ENCODE results near the gene ARHGAP18. TPM values are rescaled to one million over a fixed set of nuclear protein-coding genes. Genes with fewer than 3 reads are reported as not detected.

ARHGAP18 gene
- total RNA-seq, 2 donors from 2014 or later: 7.1 to 11.2 TPM

DNA sequence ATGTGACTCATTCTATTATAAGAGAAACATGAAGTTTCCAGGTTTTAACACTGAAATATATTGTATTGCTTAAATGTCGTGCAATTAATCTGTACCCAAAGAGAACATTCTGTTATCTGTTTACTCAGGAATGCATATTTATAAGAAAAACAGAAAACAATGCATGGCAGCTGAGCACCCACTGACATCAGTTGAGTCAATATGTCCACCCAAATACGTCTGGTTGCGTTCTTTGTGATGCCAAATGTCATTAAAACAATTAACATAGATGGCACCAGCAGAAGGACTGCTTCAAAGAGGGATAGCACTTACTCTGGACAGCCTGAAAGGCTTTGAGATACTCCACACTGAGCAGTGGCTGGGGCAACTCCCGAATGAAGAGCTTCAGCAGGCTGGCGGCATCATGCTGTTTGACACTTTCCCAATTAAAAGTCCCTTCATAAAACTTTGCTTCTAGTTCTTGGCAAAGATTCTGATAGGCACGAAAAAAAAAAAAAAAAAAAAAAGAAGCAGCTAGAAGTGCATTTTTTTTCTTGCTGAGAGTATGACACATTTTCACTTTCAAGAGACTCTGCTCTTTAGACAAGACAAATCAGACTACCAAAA is 102.3 kb downstream of the ARHGAP18 start:
- H3K27ac ChIP-seq: no peak overlapping the region
- H3K36me3 ChIP-seq: no peaks in the 10 kb centered on the region

GRCh38 chr6:129606664-129607063 is 103.3 kb downstream of the ARHGAP18 start:
- no peak overlapping the region for H3K27ac ChIP-seq

More for the DNA sequence above, 102.3 kb downstream of the ARHGAP18 start:
- Histone ChIP-seq H3K9me3 (no peaks in the 10 kb centered on the region), H3K4me3 (no peak overlapping the region), H3K27me3 (no peaks in the 10 kb centered on the region), H3K4me1 (no peaks in the 10 kb centered on the region)
- TF ChIP-seq, protein P1, sequence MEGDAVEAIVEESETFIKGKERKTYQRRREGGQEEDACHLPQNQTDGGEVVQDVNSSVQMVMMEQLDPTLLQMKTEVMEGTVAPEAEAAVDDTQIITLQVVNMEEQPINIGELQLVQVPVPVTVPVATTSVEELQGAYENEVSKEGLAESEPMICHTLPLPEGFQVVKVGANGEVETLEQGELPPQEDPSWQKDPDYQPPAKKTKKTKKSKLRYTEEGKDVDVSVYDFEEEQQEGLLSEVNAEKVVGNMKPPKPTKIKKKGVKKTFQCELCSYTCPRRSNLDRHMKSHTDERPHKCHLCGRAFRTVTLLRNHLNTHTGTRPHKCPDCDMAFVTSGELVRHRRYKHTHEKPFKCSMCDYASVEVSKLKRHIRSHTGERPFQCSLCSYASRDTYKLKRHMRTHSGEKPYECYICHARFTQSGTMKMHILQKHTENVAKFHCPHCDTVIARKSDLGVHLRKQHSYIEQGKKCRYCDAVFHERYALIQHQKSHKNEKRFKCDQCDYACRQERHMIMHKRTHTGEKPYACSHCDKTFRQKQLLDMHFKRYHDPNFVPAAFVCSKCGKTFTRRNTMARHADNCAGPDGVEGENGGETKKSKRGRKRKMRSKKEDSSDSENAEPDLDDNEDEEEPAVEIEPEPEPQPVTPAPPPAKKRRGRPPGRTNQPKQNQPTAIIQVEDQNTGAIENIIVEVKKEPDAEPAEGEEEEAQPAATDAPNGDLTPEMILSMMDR (IDR thresholded peaks at IDR 0.05): no peak
- DNase-seq (ENCODE audit: low spot score): no peak

DNA sequence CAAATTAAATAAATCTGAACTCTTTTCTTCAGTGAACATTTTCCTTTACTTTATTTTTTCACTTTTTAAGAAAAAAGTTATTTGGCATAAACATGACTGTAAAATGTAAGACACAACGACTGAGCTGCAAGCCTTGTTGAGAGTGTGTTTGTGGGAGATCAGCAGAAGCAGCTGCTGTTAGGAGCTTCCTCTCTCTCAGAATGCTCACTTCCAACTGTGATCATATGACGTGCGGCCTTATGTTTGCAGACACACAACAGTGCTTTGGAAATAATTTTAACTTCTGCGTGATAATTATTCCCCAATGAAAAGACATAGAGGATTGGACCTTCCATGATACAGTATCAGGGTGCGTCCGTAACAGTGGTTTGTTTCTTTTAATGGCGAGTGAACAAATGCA is 104.0 kb downstream of the ARHGAP18 start:
- Histone ChIP-seq H3K4me3 (no peak overlapping the region), H3K36me3 (no peaks in the 10 kb centered on the region), H3K27me3 (no peaks in the 10 kb centered on the region), H3K4me1 (no peaks in the 10 kb centered on the region), H3K27ac (no peak overlapping the region), H3K9me3 (no peaks in the 10 kb centered on the region)
- no peak for DNase-seq (ENCODE audit: low spot score)
- TF ChIP-seq, protein P1 (IDR thresholded peaks at IDR 0.05): no peak

More at GRCh38 chr6:129606664-129607063, 103.3 kb downstream of the ARHGAP18 start:
- Histone ChIP-seq H3K4me3 (no peak overlapping the region), H3K4me1 (no peaks in the 10 kb centered on the region), H3K36me3 (no peaks in the 10 kb centered on the region), H3K27me3 (no peaks in the 10 kb centered on the region), H3K9me3 (no peaks in the 10 kb centered on the region)
- TF ChIP-seq, protein P1 (IDR thresholded peaks at IDR 0.05): no peak
- no peak for DNase-seq (ENCODE audit: low spot score)

DNA sequence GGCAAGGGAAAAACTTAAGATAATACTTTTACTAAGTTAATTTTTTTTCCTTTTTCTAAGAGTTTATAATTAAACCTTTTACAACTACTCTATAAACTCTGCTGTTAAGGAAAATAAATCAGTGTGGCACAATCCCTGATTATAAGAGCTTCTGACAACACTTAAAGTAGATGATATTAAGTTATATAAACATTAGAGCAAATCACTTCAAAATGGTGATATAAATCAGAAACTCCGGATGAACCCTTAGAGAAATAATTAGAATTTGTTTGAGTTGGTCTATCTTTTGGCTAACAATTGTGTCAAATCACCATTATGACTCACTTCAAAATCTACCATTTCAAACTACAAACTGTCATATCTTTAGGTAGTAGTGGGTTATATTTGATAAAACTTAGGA is 104.9 kb downstream of the ARHGAP18 start:
- no peaks in the 10 kb centered on the region for H3K36me3 ChIP-seq
- no peaks in the 10 kb centered on the region for H3K27me3 ChIP-seq
- no peaks in the 10 kb centered on the region for H3K4me1 ChIP-seq
- no peak for DNase-seq (ENCODE audit: low spot score)
- H3K9me3 ChIP-seq: no peaks in the 10 kb centered on the region
- no peak overlapping the region for H3K4me3 ChIP-seq
- TF ChIP-seq, protein P1 (IDR thresholded peaks at IDR 0.05): no peak
- H3K27ac ChIP-seq: no peak overlapping the region

- H3K4me3 ChIP-seq: no peak overlapping the region
- no peaks in the 10 kb centered on the region for H3K4me1 ChIP-seq
- TF ChIP-seq, protein P1 (IDR thresholded peaks at IDR 0.05): no peak
- no peak overlapping the region for H3K27ac ChIP-seq
- no peaks in the 10 kb centered on the region for H3K36me3 ChIP-seq
- H3K9me3 ChIP-seq: no peaks in the 10 kb centered on the region
- H3K27me3 ChIP-seq: no peaks in the 10 kb centered on the region
- no peak for DNase-seq (ENCODE audit: low spot score)
These were observed 105.7 kb downstream of the ARHGAP18 start for GRCh38 chr6:129604321-129604720.

- H3K36me3 ChIP-seq: no peaks in the 10 kb centered on the region
- H3K9me3 ChIP-seq: no peaks in the 10 kb centered on the region
- H3K27ac ChIP-seq: no peak overlapping the region
- no peaks in the 10 kb centered on the region for H3K4me1 ChIP-seq
- H3K4me3 ChIP-seq: no peak overlapping the region
- no peaks in the 10 kb centered on the region for H3K27me3 ChIP-seq
- no peak for DNase-seq (ENCODE audit: low spot score)
- TF ChIP-seq, protein P1 (IDR thresholded peaks at IDR 0.05): no peak
These were observed 106.2 kb downstream of the ARHGAP18 start for GRCh38 chr6:129603741-129604140.

All from right atrium auricular region (tissue), 2 donors.